SKM-1 treated with dmso at 0.1 percent for 144 hours (cell line): ENCODE results near the gene PTRH1.
"Not testable (repeated sequence)": the region's sequence is repeated elsewhere in the genome, so short reads cannot be mapped to it uniquely, and the experiment has no call there.

Experiments
- DNase-seq: peaks from one replicate; lab custom pipeline; 2025; ENCODE audit not compliant: unreplicated experiment; lab: John Stamatoyannopoulos, UW

The PTRH1 gene

GRCh38 chr9:127715470-127716337 lies at the start of gene PTRH1, which contains the start of gene TTC16:
Gene PTRH1 (minus strand): TSS chr9:127715663. CDS start chr9:127715639, 24 bp downstream.
Gene TTC16 (plus strand): TSS chr9:127716079. CDS start chr9:127716146, 67 bp downstream.
- DNase-seq = peak; percentile 90

GRCh38 chr9:127763918-127764384 lies 48.5 kb upstream of the PTRH1 start:
- peak; percentile 14 for DNase-seq

- peak; percentile 7 for DNase-seq
Observed at GRCh38 chr9:127762111-127762676, 46.7 kb upstream of the PTRH1 start.

- no peak for DNase-seq
Observed at GRCh38 chr9:127761491-127761956, 46.1 kb upstream of the PTRH1 start.

- DNase-seq = no peak
Observed at GRCh38 chr9:127761061-127761460, 45.6 kb upstream of the PTRH1 start.

GRCh38 chr9:127758843-127759242 lies 43.4 kb upstream of the PTRH1 start:
- DNase-seq = no peak

GRCh38 chr9:127756776-127757175 lies 41.3 kb upstream of the PTRH1 start:
- not testable (repeated sequence) for DNase-seq

GRCh38 chr9:127756233-127756632 lies 40.8 kb upstream of the PTRH1 start:
- no peak for DNase-seq

GRCh38 chr9:127755061-127756060 lies 39.9 kb upstream of the PTRH1 start:
- no peak for DNase-seq

GRCh38 chr9:127754099-127755060 lies 38.9 kb upstream of the PTRH1 start:
- DNase-seq = no peak

- no peak for DNase-seq
Observed at GRCh38 chr9:127753622-127754021, 38.2 kb upstream of the PTRH1 start.

GRCh38 chr9:127753148-127753547 lies 37.7 kb upstream of the PTRH1 start:
- DNase-seq = no peak

GRCh38 chr9:127751269-127752054 lies 36.0 kb upstream of the PTRH1 start:
- no peak for DNase-seq

- DNase-seq = no peak
Observed at GRCh38 chr9:127749090-127749787, 33.8 kb upstream of the PTRH1 start.

- DNase-seq = no peak
Observed at GRCh38 chr9:127746959-127747569, 31.6 kb upstream of the PTRH1 start.

- no peak for DNase-seq
Observed at GRCh38 chr9:127744398-127745110, 29.1 kb upstream of the PTRH1 start.

GRCh38 chr9:127742435-127743088 lies 27.1 kb upstream of the PTRH1 start:
- DNase-seq = no peak
